GM12873 (cell line): Measurements from ENCODE around the gene INTS3.

Source experiments
- CTCF ChIP-seq: IDR thresholded peaks from 2 replicates; pipeline ENCODE4 v1.5.1; 2012; ENCODE audit warnings: low read depth, mild to moderate bottlenecking, moderate library complexity, low read length, control low read depth; ENCODE audit not compliant: insufficient read depth; ENCODE audit errors: missing control alignments

The INTS3 gene

DNA sequence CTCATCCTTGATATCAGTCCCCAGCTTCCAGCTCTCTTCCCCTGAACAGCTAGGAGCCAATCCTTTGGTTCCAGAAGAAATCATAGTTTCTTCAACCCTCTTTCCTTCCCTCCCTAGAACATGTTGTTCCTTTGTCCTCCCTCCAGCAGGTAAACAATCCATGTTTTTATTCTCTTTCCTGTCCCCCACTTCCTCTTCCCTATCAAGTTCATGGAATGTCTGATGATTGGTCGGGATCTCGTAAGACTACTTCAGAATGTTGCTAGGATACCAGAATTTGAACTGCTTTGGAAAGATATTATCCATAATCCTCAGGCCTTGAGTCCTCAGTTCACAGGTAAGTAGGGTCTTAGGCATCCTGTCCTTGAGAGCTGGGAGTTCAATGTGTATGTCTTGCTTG lies 24.2 kb downstream of the INTS3 start:
- no peak for TF ChIP-seq CTCF

DNA sequence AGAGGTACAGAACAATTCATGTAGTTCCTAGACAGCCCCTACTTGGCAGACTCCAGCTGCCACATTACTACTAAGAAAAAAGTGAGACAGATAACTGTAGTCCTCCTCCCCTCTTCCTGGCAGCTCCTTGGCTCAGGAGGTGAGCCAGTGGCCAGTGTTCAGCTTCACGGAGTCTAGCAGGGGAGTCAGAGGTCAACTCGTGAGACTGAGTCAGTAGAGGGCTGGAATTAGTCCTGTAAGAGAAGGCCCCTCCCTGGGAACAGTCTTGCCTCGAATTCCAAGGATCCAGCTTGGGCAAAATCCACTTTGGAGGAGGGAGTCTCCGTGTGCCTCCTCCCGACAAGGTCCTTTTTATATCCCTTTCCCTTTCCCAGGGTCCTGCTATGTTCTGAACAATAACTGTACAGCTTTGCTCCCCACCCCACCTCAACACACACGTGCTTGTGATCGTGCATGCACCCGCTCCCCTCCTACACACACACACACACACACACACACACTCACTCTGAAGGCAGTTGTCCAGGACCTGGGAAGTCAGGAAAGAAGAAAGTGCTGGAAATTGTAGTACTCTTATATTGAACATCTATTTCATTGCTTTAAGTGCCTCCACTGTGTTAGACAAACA lies 24.8 kb downstream of the INTS3 start:
- TF ChIP-seq CTCF = no peak

GRCh38 chr1:153754266-153754665 lies 26.4 kb downstream of the INTS3 start:
- TF ChIP-seq CTCF = no peak

- no peak for TF ChIP-seq CTCF
These were observed 32.6 kb downstream of the INTS3 start for GRCh38 chr1:153760440-153760839.

DNA sequence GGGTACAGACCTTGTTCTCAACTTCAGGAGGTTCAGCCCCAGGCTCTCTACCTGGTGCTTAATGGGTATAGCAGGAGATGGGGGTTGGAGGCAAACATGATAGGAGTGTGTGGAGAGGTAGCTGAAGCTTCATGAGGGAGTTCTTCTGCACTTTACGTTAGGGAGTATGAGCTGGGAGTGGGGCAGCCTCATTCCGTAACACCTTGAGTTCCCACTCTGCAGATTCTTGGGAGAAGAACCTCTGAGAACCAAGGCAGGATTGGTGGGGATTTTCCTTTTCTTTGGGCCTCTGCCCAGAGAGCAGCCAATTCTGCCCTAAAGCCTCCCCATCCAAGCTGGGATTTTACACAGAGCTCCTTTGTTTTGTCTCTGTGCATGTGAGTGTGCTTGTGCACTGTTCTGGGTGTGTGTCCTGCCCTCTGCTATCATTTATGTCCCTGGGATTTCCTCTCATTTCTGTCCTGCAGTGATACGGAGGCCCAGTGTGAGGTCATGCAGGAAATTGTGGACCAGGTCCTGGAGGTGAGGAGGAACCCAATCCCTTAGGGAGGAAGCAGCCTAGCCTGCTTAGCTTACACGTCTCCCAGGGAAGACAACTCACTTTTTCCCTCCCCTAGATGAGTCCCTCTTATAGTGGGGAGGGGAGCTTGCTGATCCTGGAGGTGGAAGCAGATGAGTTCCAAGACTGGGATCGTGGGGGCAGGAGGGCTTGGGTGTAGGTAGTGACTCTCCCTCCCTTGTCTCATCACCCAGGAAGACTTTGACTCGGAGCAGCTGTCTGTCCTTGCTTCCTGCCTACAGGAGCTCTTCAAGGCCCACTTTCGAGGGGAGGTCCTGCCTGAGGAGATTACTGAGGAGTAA lies 35.7 kb downstream of the INTS3 start:
- no peak for TF ChIP-seq CTCF

DNA sequence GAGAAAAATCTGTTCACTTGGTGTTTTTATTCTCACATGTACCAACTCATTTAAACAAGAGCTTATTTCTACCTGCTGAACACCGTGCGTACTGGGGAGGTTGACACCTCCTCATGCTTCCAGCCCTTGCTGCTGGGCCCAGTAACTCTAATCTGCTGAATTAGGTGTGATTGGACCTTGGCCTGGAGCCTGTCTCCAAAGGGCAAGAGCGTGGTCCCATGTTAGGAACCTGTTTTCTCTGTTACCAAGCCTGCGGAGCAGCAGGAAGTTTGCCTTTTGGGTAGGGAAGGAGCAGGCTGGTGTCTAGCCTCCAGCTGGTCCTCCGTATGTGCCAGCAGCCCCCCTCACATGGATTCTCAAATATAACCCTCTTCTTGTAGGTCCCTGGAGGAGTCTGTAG lies 36.5 kb downstream of the INTS3 start:
- TF ChIP-seq CTCF = no peak

DNA sequence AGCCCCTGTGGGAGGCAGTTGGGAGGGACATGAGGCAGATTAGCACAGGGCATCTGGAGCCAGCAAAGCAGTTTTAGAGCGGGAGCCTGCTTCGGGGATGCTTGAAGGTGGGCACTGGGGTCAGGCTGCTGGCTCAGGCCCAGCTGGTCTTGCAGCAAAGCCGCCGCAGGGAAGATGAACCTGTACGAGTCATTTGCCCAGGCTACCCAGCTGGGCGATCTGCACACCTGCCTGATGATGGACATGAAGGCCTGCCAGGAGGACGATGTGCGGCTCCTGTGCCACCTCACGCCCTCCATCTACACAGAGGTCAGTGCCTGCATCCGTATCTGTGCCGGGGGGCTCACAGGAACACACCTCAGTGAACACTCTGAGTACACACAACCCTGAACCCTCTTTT lies 39.7 kb downstream of the INTS3 start:
- no peak for TF ChIP-seq CTCF
